K562 (cell line): ENCODE data around the gene ZFX. TPM values are rescaled to one million over a fixed set of nuclear protein-coding genes. Genes with fewer than 3 reads are reported as not detected.

ENCODE experiments used
- BACH1 ChIP-seq: fragments of 200-800 bp; sonication (Bioruptor generic); IDR thresholded peaks from 2 replicates; pipeline ENCODE4 v1.6.1; 2016; ENCODE audit warnings: missing genetic modification characterization, missing compliant biosample characterization
- ELF1 ChIP-seq: fragments of 200-800 bp; sonication (Bioruptor generic); IDR thresholded peaks from 2 replicates; pipeline ENCODE4 v1.6.1; 2016; ENCODE audit warnings: missing genetic modification characterization, missing compliant biosample characterization
- ETS1 ChIP-seq: conservative IDR thresholded peaks from 2 replicates; pipeline ENCODE4 v1.6.1; 2011; ENCODE audit warnings: low read depth, mild to moderate bottlenecking, low read length; ENCODE audit not compliant: control insufficient read depth
- GTF2E2 ChIP-seq: fragments of 200-800 bp; sonication (Bioruptor generic); IDR thresholded peaks from 2 replicates; pipeline ENCODE4 v1.6.1; 2016; ENCODE audit warnings: missing genetic modification characterization, missing compliant biosample characterization
- HBP1 ChIP-seq: fragments of 450-650 bp; formaldehyde crosslinking; IDR thresholded peaks from 2 replicates; pipeline ENCODE4 v1.4.0; 2022; ENCODE audit warnings: missing genetic modification characterization
- KAT7 ChIP-seq: sonication (generic); formaldehyde crosslinking; IDR thresholded peaks from 2 replicates; pipeline ENCODE4 v1.8.0; 2022; ENCODE audit warnings: missing genetic modification reagents, mild to moderate bottlenecking, borderline replicate concordance
- MBD2 ChIP-seq: sonication (generic); IDR thresholded peaks from 2 replicates; pipeline ENCODE4 v1.6.1; 2016; ENCODE audit warnings: low read depth, borderline replicate concordance
- PHF21A ChIP-seq: fragments of 450-650 bp; IDR thresholded peaks from 2 replicates; pipeline ENCODE4 v1.6.1; 2017; ENCODE audit warnings: low read depth, borderline replicate concordance
- SMAD3 ChIP-seq: fragments of 450-650 bp; formaldehyde crosslinking; conservative IDR thresholded peaks from 2 replicates; pipeline ENCODE4 v1.4.0; 2020; ENCODE audit warnings: mild to moderate bottlenecking
- SMAD4 ChIP-seq: fragments of 250-450 bp; sonication (Bioruptor Pico); conservative IDR thresholded peaks from 2 replicates; pipeline ENCODE4 v1.8.0; 2021; ENCODE audit warnings: inconsistent platforms, mild to moderate bottlenecking, moderate library complexity
- UBTF ChIP-seq, 2 experiments: IDR thresholded peaks; 2 replicates each; pipeline ENCODE4 v1.6.1; 2012; ENCODE audit warnings: improper control_type of control experiment in 2 of 2, low read depth in 2 of 2, low read length in 2 of 2, borderline replicate concordance in 1 of 2
- ZBTB11 ChIP-seq, 3 experiments: fragments of 200-800 bp in 1 of 3; fragments of 250-450 bp in 1 of 3; fragments of 450-650 bp in 1 of 3; sonication (Bioruptor Pico) in 1 of 3; sonication (Bioruptor generic) in 1 of 3; formaldehyde crosslinking in 1 of 3; IDR thresholded peaks; 2 replicates each; pipeline versions ENCODE4 v1.6.1 to v1.8.0; 2016 to 2022; ENCODE audit warnings: mild to moderate bottlenecking in 2 of 3, missing genetic modification characterization in 2 of 3, missing compliant biosample characterization in 1 of 3, moderate library complexity in 1 of 3
- ZFX ChIP-seq: sonication (generic); formaldehyde crosslinking; IDR thresholded peaks from 2 replicates; pipeline ENCODE4 v1.8.0; 2022; ENCODE audit warnings: mild to moderate bottlenecking, missing genetic modification reagents, moderate library complexity
- ZNF274 ChIP-seq: IDR thresholded peaks from 2 replicates; pipeline ENCODE4 v1.6.1; 2011; ENCODE audit warnings: low read depth, mild to moderate bottlenecking, low read length, moderate library complexity, borderline replicate concordance
- ZNF282 ChIP-seq: sonication (generic); formaldehyde crosslinking; IDR thresholded peaks from 2 replicates; pipeline ENCODE4 v1.8.1; 2023; ENCODE audit warnings: missing genetic modification reagents
- ZNF354B ChIP-seq: fragments of 250-450 bp; sonication (Bioruptor Pico); IDR thresholded peaks from 2 replicates; pipeline ENCODE4 v1.4.0; 2020
- polyA plus RNA-seq, 8 experiments: library from polyadenylated mRNA; depleted of rRNA in 4 of 8; stranded (reverse) in 5 of 8; unstranded in 3 of 8; fragments of >200 nt; fragmentation: Nextera tagmentation in 2 of 8; fragmentation: Illumina TruSeq in 1 of 8; extraction: Ambion mirVana in 2 of 8; extraction: Trizol in 1 of 8; gene quantifications; 2 replicates each; pipeline versions ENCODE4 v1.2.1 to v1.2.3, GENCODE V29; 2011 to 2014; ENCODE audit warnings: inconsistent platforms in 1 of 8, missing spikeins in 1 of 8
- total RNA-seq, 7 experiments: library from RNA; depleted of rRNA in 6 of 7; stranded (reverse); fragments of >200 nt in 6 of 7; fragmentation: Illumina TruSeq in 2 of 7; extraction: Trizol in 2 of 7; gene quantifications; 2 replicates each; pipeline versions ENCODE4 v1.2.1 to v1.2.3, GENCODE V29; 2011 to 2021; ENCODE audit warnings: low replicate concordance in 1 of 7

The ZFX gene
- total and polyA plus RNA-seq, 9 of the 15 experiments (the other 6 are each of a cell fraction or from before 2014, with no cell fraction given), result 5.3 to 25.2 (median 11.4) TPM

- TF ChIP-seq ZBTB11 (CRISPR knock-in tag; IDR thresholded peaks at IDR 0.05), result peak in 1 of 3 experiments; percentile 5; a peak in 1 of 6 replicates
- peak; percentile 54 for TF ChIP-seq ZFX (CRISPR knock-in tag)
- no peak for TF ChIP-seq BACH1 (tag)
- no peak for TF ChIP-seq KAT7 (CRISPR knock-in tag)
- TF ChIP-seq ELF1, result 0 out of 2 replicates have a peak, but pooled peaks have one; percentile 14
- TF ChIP-seq ZNF274, result no peak
- TF ChIP-seq PHF21A, result no peak
- TF ChIP-seq MBD2, result 0 out of 2 replicates have a peak, but pooled peaks have one; percentile 30
- peak; percentile 79; the same call in 1 of the 2 replicates for TF ChIP-seq GTF2E2
- no peak for TF ChIP-seq ZNF354B
- no peak for TF ChIP-seq ETS1
- TF ChIP-seq SMAD4 (CRISPR knock-in tag), result peak; percentile 39; the same call in 1 of the 2 replicates
- TF ChIP-seq ZNF282, result no peak
- no peak for TF ChIP-seq HBP1
- no peak for TF ChIP-seq SMAD3 (CRISPR knock-in tag)
- TF ChIP-seq UBTF (IDR thresholded peaks at IDR 0.05; ENCODE audit: borderline replicate concordance in 1 of 2, low read depth in 2 of 2, low read length in 2 of 2), result peak in 1 of 2 experiments; percentile 78; a peak in 1 of 4 replicates
Measured at GRCh38 chrX:24149351-24150050, at the start of gene ZFX (continued).
